HepG2 (cell line): Measurements from ENCODE around the gene ADAMTS8. TPM values are rescaled to one million over a fixed set of nuclear protein-coding genes. Genes with fewer than 3 reads are reported as not detected.

Experiments used
- HIC2 ChIP-seq: sonication (generic); formaldehyde crosslinking; IDR thresholded peaks from 2 replicates; pipeline ENCODE4 v1.9.0; 2022; ENCODE audit warnings: low read depth, missing genetic modification reagents
- IKZF4 ChIP-seq: sonication (generic); formaldehyde crosslinking; IDR thresholded peaks from 2 replicates; pipeline ENCODE4 v1.5.1; 2020; ENCODE audit warnings: borderline replicate concordance, mild to moderate bottlenecking, low read depth, missing genetic modification reagents; ENCODE audit errors: not compliant biosample characterization
- NAIF1 ChIP-seq: sonication (generic); formaldehyde crosslinking; IDR thresholded peaks from 2 replicates; pipeline ENCODE4 v1.5.0; 2020; ENCODE audit warnings: mild to moderate bottlenecking, missing genetic modification reagents, borderline replicate concordance
- RBFOX2 ChIP-seq: fragments of 200-400 bp; formaldehyde crosslinking; IDR thresholded peaks from 2 replicates; pipeline ENCODE4 v1.6.1; 2017; ENCODE audit warnings: low read depth, mild to moderate bottlenecking, low read length
- SETDB1 ChIP-seq: sonication (generic); formaldehyde crosslinking; IDR thresholded peaks from 2 replicates; pipeline ENCODE4 v1.5.1; 2020; ENCODE audit warnings: missing genetic modification reagents, mild to moderate bottlenecking, borderline replicate concordance
- TCF12 ChIP-seq, 2 experiments: fragments of 450-650 bp in 1 of 2; sonication (generic) in 1 of 2; formaldehyde crosslinking in 1 of 2; IDR thresholded peaks; 2 replicates each; pipeline versions ENCODE4 v1.6.1 to v1.8.0; 2017 to 2022; ENCODE audit warnings: antibody characterized with exemption in 1 of 2, mild to moderate bottlenecking in 1 of 2, missing genetic modification reagents in 1 of 2, moderate library complexity in 1 of 2
- ZBTB26 ChIP-seq: IDR thresholded peaks from 2 replicates; pipeline ENCODE4 v1.6.1; 2016; ENCODE audit warnings: missing compliant biosample characterization, missing genetic modification reagents, borderline replicate concordance
- ZMYM4 ChIP-seq: sonication (generic); formaldehyde crosslinking; IDR thresholded peaks from 2 replicates; pipeline ENCODE4 v1.8.1; 2023; ENCODE audit warnings: mild to moderate bottlenecking, missing genetic modification reagents
- ZNF101 ChIP-seq: sonication (generic); formaldehyde crosslinking; IDR thresholded peaks from 2 replicates; pipeline ENCODE4 v1.4.0; 2020; ENCODE audit warnings: mild to moderate bottlenecking, low read depth, missing genetic modification reagents, borderline replicate concordance
- ZNF17 ChIP-seq: sonication (generic); formaldehyde crosslinking; IDR thresholded peaks from 2 replicates; pipeline ENCODE4 v1.5.0; 2020; ENCODE audit warnings: mild to moderate bottlenecking, missing genetic modification reagents
- ZNF235 ChIP-seq: sonication (generic); formaldehyde crosslinking; IDR thresholded peaks from 2 replicates; pipeline ENCODE4 v1.8.1; 2023; ENCODE audit warnings: mild to moderate bottlenecking, missing genetic modification reagents, borderline replicate concordance
- ZNF296 ChIP-seq: sonication (generic); formaldehyde crosslinking; conservative IDR thresholded peaks from 2 replicates; pipeline ENCODE4 v1.5.0; 2020; ENCODE audit warnings: mild to moderate bottlenecking, missing genetic modification reagents
- ZNF629 ChIP-seq: sonication (generic); formaldehyde crosslinking; conservative IDR thresholded peaks from 2 replicates; pipeline ENCODE4 v1.5.0; 2020; ENCODE audit warnings: missing genetic modification reagents
- ZNF703 ChIP-seq: sonication (generic); formaldehyde crosslinking; IDR thresholded peaks from 2 replicates; pipeline ENCODE4 v1.5.1; 2020; ENCODE audit warnings: missing genetic modification reagents, mild to moderate bottlenecking, moderate library complexity, borderline replicate concordance
- ZNF761 ChIP-seq: sonication (generic); formaldehyde crosslinking; conservative IDR thresholded peaks from 2 replicates; pipeline ENCODE4 v1.4.0; 2020; ENCODE audit warnings: mild to moderate bottlenecking, missing genetic modification reagents
- polyA plus RNA-seq, 8 experiments: library from polyadenylated mRNA; depleted of rRNA in 3 of 8; stranded (reverse) in 7 of 8; unstranded in 1 of 8; fragments of >200 nt; fragmentation: Illumina TruSeq in 4 of 8; extraction: Trizol in 4 of 8; gene quantifications; 2 replicates each; pipeline versions ENCODE4 v1.2.1 to v1.2.3, GENCODE V29; 2011 to 2016; ENCODE audit warnings: low read depth in 4 of 8, missing spikeins in 1 of 8, mixed read lengths in 1 of 8; ENCODE audit not compliant: insufficient read depth in 1 of 8
- total RNA-seq, 5 experiments: library from RNA; depleted of rRNA; stranded (reverse); fragments of >200 nt; fragmentation: Illumina TruSeq; extraction: Trizol; gene quantifications; 2 replicates each; pipeline ENCODE4 v1.2.3, GENCODE V29; 2016; ENCODE audit warnings: low read depth in 1 of 5

The ADAMTS8 gene
- total and polyA plus RNA-seq, 2 of the 13 experiments (the other 11 are each of a cell fraction or from before 2014, with no cell fraction given), result not detected

- TF ChIP-seq ZNF17 (CRISPR knock-in tag) (no peak), ZBTB26 (CRISPR knock-in tag) (no peak), SETDB1 (CRISPR knock-in tag) (no peak), ZNF296 (CRISPR knock-in tag) (no peak), ZNF235 (CRISPR knock-in tag) (no peak), ZNF703 (CRISPR knock-in tag) (no peak), ZNF761 (CRISPR knock-in tag) (no peak), HIC2 (no peak), RBFOX2 (no peak), TCF12 (IDR thresholded peaks at IDR 0.05) (no peak), TCF12 (CRISPR knock-in tag; IDR thresholded peaks at IDR 0.05) (no peak), ZNF101 (CRISPR knock-in tag) (no peak), IKZF4 (CRISPR knock-in tag) (no peak), ZNF629 (CRISPR knock-in tag) (no peak), NAIF1 (no peak), ZMYM4 (CRISPR knock-in tag) (no peak)
Observed at GRCh38 chr11:130388607-130389205, 39.7 kb downstream of the ADAMTS8 start (continued).
